ENCODE measurements around the gene REXO4. TPM values are rescaled to one million over a fixed set of nuclear protein-coding genes. Genes with fewer than 3 reads are reported as not detected.

The REXO4 gene
- total RNA-seq, 2 experiments from 2014 or later, result 28.9 to 30.8 TPM

DNA sequence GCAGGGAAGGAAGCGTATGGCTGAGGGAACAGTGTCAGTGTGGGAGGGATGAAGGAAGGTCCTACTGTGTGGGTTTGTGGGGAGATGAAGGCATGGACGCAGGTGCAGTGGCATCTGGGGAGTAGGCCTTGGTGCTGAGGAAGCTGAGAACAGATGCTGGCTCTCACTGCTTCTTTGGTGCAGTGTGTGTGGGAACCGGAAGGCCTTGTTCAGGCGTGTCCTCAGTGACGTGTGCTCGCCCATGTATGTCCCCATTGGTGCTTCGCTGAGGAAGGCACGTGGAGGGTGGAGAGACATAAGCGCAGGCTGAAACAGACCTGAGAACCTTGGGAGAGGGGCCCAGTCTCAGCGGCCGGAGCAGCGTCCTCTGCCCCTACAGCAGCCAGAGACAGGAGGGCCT lies 23.1 kb upstream of the REXO4 start:
- Mint-ChIP-seq H3K9me3 (no peaks in the 10 kb centered on the region), H3K36me3 (no peaks in the 10 kb centered on the region), H3K27ac (no peak overlapping the region), H3K27me3 (no peaks in the 10 kb centered on the region), H3K4me1 (no peaks in the 10 kb centered on the region), H3K4me3 (no peak overlapping the region)
- DNase-seq, result no peak
- POLR2A ChIA-PET, result no interaction called here
- ATAC-seq (ENCODE audit: low read depth), result no peak

DNA sequence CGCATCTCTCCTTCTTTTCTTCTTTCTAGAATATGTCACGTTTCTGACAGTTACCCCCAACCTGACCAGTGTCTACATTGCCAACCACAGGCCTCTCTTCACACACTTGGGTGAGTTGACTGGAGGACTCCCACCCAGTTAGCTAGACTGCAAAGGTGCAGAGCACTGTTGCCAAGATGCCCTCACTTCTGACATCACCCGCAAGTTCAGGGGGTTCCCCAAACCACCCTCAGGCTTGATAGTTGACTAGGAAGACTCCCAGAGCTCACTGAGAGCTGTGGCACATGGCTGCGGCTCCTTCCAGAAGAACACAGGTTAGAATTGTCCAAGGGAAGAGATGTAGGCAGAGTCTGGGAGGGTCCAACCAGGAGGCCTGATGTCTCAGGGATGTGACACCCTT lies 21.5 kb upstream of the REXO4 start:
- no peak overlapping the region for H3K4me3 Mint-ChIP-seq
- H3K27me3 Mint-ChIP-seq, result no peaks in the 10 kb centered on the region
- POLR2A ChIA-PET, result no interaction called here
- no peaks in the 10 kb centered on the region for H3K4me1 Mint-ChIP-seq
- H3K36me3 Mint-ChIP-seq, result no peaks in the 10 kb centered on the region
- H3K27ac Mint-ChIP-seq, result no peak overlapping the region
- ATAC-seq (ENCODE audit: low read depth) (no peak), DNase-seq (no peak)
- no peaks in the 10 kb centered on the region for H3K9me3 Mint-ChIP-seq

DNA sequence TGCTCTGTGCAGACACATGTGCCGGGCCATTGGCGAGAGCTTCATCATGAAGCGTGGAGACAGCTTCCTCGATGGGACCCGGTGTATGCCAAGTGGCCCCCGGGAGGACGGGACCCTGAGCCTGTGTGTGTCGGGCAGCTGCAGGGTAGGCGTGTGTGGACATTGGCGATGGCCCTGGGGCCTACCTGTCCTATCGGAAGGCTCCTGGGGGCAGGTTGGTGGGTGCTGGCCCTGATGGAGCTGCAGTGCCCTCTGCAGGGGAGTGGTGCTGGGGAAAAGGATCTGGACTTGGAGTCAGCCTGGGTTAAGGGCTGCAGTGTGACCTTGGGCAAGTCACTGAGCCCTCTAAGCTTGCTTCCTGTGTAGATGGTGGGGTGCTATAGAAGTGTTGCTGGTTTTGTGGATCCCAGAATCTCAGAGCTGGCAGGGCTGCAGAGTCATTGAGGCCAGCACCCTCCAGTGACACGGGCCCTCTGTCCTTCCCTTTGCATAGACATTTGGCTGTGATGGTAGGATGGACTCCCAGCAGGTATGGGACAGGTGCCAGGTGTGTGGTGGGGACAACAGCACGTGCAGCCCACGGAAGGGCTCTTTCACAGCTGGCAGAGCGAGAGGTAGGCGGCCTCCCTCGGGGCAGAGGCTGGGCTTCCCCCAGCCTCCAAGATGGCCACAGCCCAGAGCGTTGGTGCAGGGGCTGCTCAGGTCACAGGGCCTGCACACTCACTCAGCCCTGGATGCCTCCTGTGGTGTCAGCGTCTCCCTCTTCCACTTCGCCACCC lies 20.1 kb upstream of the REXO4 start:
- DNase-seq, result no peak
- Mint-ChIP-seq H3K27ac (no peak overlapping the region), H3K36me3 (no peaks in the 10 kb centered on the region), H3K4me1 (no peaks in the 10 kb centered on the region), H3K27me3 (no peaks in the 10 kb centered on the region), H3K9me3 (no peaks in the 10 kb centered on the region), H3K4me3 (no peak overlapping the region)
- POLR2A ChIA-PET, result no interaction called here
- ATAC-seq (ENCODE audit: low read depth), result no peak

GRCh38 chr9:133436681-133437080 lies 18.9 kb upstream of the REXO4 start:
- POLR2A ChIA-PET, result no interaction called here
- ATAC-seq (ENCODE audit: low read depth) (no peak), DNase-seq (no peak)
- Mint-ChIP-seq H3K27ac (no peak overlapping the region), H3K4me1 (no peaks in the 10 kb centered on the region), H3K4me3 (no peak overlapping the region), H3K27me3 (no peaks in the 10 kb centered on the region), H3K36me3 (no peaks in the 10 kb centered on the region), H3K9me3 (no peaks in the 10 kb centered on the region)

DNA sequence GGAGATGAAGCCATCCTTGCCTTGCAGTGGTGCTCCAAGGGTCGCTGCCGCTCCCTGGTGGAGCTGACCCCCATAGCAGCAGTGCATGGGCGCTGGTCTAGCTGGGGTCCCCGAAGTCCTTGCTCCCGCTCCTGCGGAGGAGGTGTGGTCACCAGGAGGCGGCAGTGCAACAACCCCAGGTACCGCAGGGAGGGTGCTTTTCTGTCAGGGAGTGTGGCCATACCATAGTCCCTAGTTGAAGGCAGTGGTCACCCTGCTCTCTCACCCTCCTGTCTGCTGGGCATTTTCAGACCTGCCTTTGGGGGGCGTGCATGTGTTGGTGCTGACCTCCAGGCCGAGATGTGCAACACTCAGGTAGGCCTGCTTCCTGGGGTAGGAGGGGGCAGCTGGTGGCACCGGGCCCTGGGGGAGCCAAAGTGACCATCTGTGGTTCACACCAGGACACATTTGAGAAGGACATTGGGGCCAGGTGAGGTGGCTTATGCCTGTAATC lies 15.6 kb upstream of the REXO4 start:
- no peaks in the 10 kb centered on the region for H3K9me3 Mint-ChIP-seq
- H3K4me1 Mint-ChIP-seq, result peaks cover 4% of the 10 kb centered on the region
- no peak for ATAC-seq (ENCODE audit: low read depth)
- POLR2A ChIA-PET, result no interaction called here
- no peak overlapping the region for H3K4me3 Mint-ChIP-seq
- no peaks in the 10 kb centered on the region for H3K36me3 Mint-ChIP-seq
- DNase-seq, result no peak
- H3K27me3 Mint-ChIP-seq, result peaks cover 16% of the 10 kb centered on the region
- no peak overlapping the region for H3K27ac Mint-ChIP-seq

DNA sequence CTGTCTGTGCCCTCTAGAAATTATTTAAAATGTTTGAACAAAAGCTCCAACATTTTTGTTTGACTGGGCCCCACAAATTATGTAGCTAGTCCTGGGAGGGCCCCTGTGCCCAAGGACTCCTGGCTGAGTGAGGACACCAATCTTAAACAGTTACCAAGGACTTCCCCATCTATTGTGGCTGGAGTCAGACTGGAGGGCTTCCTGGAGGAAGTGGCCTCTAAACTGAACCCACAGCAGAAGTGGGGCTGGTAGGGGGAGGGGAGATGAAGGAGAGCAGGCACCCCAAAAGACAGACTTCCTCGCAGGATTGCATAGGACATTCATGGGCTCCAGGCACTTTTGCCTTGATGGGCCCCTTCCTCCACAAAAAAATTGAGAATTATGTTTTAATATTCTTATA lies 12.4 kb upstream of the REXO4 start:
- peaks cover 4% of the 10 kb centered on the region for H3K4me1 Mint-ChIP-seq
- POLR2A ChIA-PET, result no interaction called here
- no peak overlapping the region for H3K27ac Mint-ChIP-seq
- H3K4me3 Mint-ChIP-seq, result no peak overlapping the region
- DNase-seq (no peak), ATAC-seq (ENCODE audit: low read depth) (no peak)
- H3K9me3 Mint-ChIP-seq, result no peaks in the 10 kb centered on the region
- H3K27me3 Mint-ChIP-seq, result peaks cover 34% of the 10 kb centered on the region
- no peaks in the 10 kb centered on the region for H3K36me3 Mint-ChIP-seq

GRCh38 chr9:133429641-133430161 lies 11.9 kb upstream of the REXO4 start:
- Mint-ChIP-seq H3K36me3 (no peaks in the 10 kb centered on the region), H3K9me3 (no peaks in the 10 kb centered on the region), H3K4me3 (peak overlapping the region; percentile 39), H3K27ac (no peak overlapping the region), H3K27me3 (peaks cover 34% of the 10 kb centered on the region), H3K4me1 (peaks cover 4% of the 10 kb centered on the region)
- DNase-seq (peak; percentile 41), ATAC-seq (ENCODE audit: low read depth) (peak; percentile 24)
- POLR2A ChIA-PET, result no interaction called here

GRCh38 chr9:133429214-133429613 lies 11.4 kb upstream of the REXO4 start:
- ATAC-seq (ENCODE audit: low read depth) (no peak), DNase-seq (no peak)
- Mint-ChIP-seq H3K36me3 (no peaks in the 10 kb centered on the region), H3K4me3 (no peak overlapping the region), H3K27me3 (peaks cover 34% of the 10 kb centered on the region), H3K4me1 (peaks cover 4% of the 10 kb centered on the region), H3K27ac (no peak overlapping the region), H3K9me3 (no peaks in the 10 kb centered on the region)
- POLR2A ChIA-PET, result no interaction called here

- DNase-seq, result no peak
- POLR2A ChIA-PET, result interaction anchor here (0.6 kb wide), 1 partner anchor 9 kb away, joined by 3 read pairs; no protein-coding TSS in a partner anchor
- Mint-ChIP-seq H3K27ac (no peak overlapping the region), H3K9me3 (no peaks in the 10 kb centered on the region), H3K36me3 (no peaks in the 10 kb centered on the region), H3K4me3 (no peak overlapping the region), H3K4me1 (peaks cover 4% of the 10 kb centered on the region), H3K27me3 (peaks cover 34% of the 10 kb centered on the region)
- ATAC-seq (ENCODE audit: low read depth), result no peak
These were observed 10.8 kb upstream of the REXO4 start for GRCh38 chr9:133428617-133429101.

GRCh38 chr9:133427658-133428348 lies 10.0 kb upstream of the REXO4 start:
- Mint-ChIP-seq H3K27me3 (peaks cover 34% of the 10 kb centered on the region), H3K4me3 (peak overlapping the region; percentile 16), H3K4me1 (peaks cover 4% of the 10 kb centered on the region), H3K36me3 (no peaks in the 10 kb centered on the region), H3K27ac (no peak overlapping the region), H3K9me3 (no peaks in the 10 kb centered on the region)
- no peak for ATAC-seq (ENCODE audit: low read depth)
- POLR2A ChIA-PET, result interaction anchor here (0.6 kb wide), 1 partner anchor 8 kb away, joined by 3 read pairs; no protein-coding TSS in a partner anchor
- no peak for DNase-seq

DNA sequence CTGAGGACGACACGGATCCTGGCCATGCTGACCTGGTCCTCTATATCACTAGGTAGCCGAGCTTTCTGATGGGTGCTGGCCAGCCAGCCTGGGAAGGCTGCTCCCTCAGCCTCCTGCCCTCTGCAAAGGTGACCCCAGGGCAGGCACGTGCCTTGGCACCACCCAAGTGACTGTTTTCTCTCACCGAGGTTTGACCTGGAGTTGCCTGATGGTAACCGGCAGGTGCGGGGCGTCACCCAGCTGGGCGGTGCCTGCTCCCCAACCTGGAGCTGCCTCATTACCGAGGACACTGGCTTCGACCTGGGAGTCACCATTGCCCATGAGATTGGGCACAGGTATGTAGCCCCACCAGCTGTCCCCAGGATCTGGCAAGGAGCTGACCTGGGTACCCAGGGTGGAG lies 8.2 kb upstream of the REXO4 start:
- DNase-seq (no peak), ATAC-seq (ENCODE audit: low read depth) (no peak)
- Mint-ChIP-seq H3K4me3 (no peak overlapping the region), H3K27ac (no peak overlapping the region), H3K4me1 (peaks cover 10% of the 10 kb centered on the region), H3K9me3 (no peaks in the 10 kb centered on the region), H3K36me3 (no peaks in the 10 kb centered on the region), H3K27me3 (peaks cover 34% of the 10 kb centered on the region)
- POLR2A ChIA-PET, result interaction anchor here (1.0 kb wide), 1 partner anchor 10 kb away, joined by 3 read pairs; no protein-coding TSS in a partner anchor

DNA sequence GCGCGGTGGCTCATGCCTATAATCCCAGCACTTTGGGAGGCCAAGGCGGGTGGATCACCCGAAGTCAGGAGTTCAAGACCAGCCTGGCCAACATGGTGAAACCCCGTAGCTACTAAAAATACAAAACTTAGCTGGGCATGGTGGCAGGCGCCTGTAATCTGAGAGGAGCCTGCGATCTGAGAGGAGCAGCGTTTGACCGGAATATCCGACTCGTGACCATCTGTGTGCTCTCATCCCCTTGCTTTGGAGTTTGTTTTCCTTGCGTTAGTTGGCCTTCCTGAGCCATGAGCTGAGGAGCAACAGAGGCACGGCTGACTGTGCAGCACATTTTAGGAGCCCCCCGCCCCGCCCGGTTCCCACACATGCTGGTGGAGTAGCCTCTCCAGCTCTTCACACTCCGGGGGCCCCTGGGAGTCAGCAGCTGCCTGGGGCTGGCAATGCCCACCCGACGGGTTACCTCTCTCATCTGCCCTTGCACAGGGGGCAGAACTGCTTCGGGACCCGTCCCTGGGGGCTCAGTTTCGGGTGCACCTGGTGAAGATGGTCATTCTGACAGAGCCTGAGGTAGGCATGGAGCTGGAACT lies 7.3 kb upstream of the REXO4 start:
- Mint-ChIP-seq H3K27ac (no peak overlapping the region), H3K4me3 (no peak overlapping the region), H3K9me3 (no peaks in the 10 kb centered on the region), H3K27me3 (peaks cover 29% of the 10 kb centered on the region), H3K4me1 (peaks cover 12% of the 10 kb centered on the region), H3K36me3 (no peaks in the 10 kb centered on the region)
- POLR2A ChIA-PET, result interaction anchor here (1.0 kb wide), 1 partner anchor 9 kb away, joined by 3 read pairs; no protein-coding TSS in a partner anchor
- no peak for ATAC-seq (ENCODE audit: low read depth)
- no peak for DNase-seq

DNA sequence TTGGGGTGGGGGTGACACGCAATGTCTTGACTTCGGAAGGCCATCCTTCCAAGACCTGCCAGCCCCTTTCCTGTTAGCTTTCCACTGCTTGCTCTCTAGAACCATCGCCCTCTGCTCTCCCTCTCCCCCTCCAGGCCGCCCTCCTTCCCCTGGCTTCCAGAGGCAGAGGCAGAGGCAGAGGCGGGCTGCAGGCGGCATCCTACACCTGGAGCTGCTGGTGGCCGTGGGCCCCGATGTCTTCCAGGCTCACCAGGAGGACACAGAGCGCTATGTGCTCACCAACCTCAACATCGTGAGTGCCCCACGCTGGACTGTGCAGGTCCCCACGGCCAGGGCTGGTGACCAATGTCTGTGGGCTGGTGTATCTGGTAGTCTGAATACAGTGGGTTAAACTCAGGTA lies 6.4 kb upstream of the REXO4 start:
- no peak for DNase-seq
- Mint-ChIP-seq H3K4me1 (peaks cover 14% of the 10 kb centered on the region), H3K4me3 (no peak overlapping the region), H3K36me3 (no peaks in the 10 kb centered on the region), H3K27me3 (peaks cover 21% of the 10 kb centered on the region), H3K9me3 (no peaks in the 10 kb centered on the region), H3K27ac (no peak overlapping the region)
- POLR2A ChIA-PET, result no interaction called here
- ATAC-seq (ENCODE audit: low read depth), result no peak

Measured in activated naive CD8-positive, alpha-beta T cell treated with anti-CD3 and anti-CD28 coated beads, Interleukin-2, amount 10 ng/mL, durations not matched to agents 7 days and 5 days (primary cell).